Motor neuron (in vitro differentiated cells): ENCODE results near the gene GLCCI1. TPM values are rescaled to one million over a fixed set of nuclear protein-coding genes. Genes with fewer than 3 reads are reported as not detected.

Source experiments
- ATAC-seq, 8 experiments: fragments of 200-7000 bp; cut with Tn5 transposase; replicated peaks in 6 of 8; 2 replicates each; pipeline ENCODE4 v1.8.0; 2021; ENCODE audit warnings: mild to moderate bottlenecking in 8 of 8, moderate library complexity in 8 of 8
- H3K27ac ChIP-seq, 2 donors: fragments of 250-450 bp; sonication (Bioruptor Pico); 2 replicates each; pipeline ENCODE4 v1.9.0; 2021; ENCODE audit warnings: antibody characterized with exemption in 2 of 2, mild to moderate bottlenecking in 2 of 2, moderate library complexity in 1 of 2
- H3K4me1 ChIP-seq, 2 donors: fragments of 250-450 bp; sonication (Bioruptor Pico); replicated peaks in 1 of 2; 2 replicates each; pipeline ENCODE4 v1.6.1; 2021; ENCODE audit warnings: antibody characterized with exemption in 2 of 2, mild to moderate bottlenecking in 2 of 2, moderate library complexity in 1 of 2
- H3K4me3 ChIP-seq, 5 donors: fragments of 250-450 bp; sonication (Bioruptor Pico); 2 replicates each; pipeline ENCODE4 v1.9.0; 2021; ENCODE audit warnings: antibody characterized with exemption in 5 of 5, mild to moderate bottlenecking in 5 of 5, moderate library complexity in 4 of 5
- WGBS, 10 experiments: fragments of 450-650 bp; shearing (Covaris generic); methylation state at CpG; one replicate each; pipeline ENCODE4 v1.0.0; 2022; 5-methylcytosine and 5-hydroxymethylcytosine counted together
- in situ Hi-C, 9 experiments: fragments of 400-800 bp; cut with MboI; loops; one replicate each; pipeline ENCODE4 v1.15.0; 2021; ENCODE audit warnings: low sequenced_read_pairs in 9 of 9, low pct_unique_long_range_greater_than_20kb in 2 of 9; ENCODE audit not compliant: unreplicated experiment in 9 of 9
- total RNA-seq, 8 experiments: library from RNA; unstranded; fragments of 300-600 nt; gene quantifications; 2 replicates each; pipeline versions ENCODE4 v1.2.3 to v1.2.4, GENCODE V29; 2022

Gene GLCCI1
- total RNA-seq, 8 experiments from 2014 or later = 2.7 to 46.0 (median 22.2) TPM

DNA sequence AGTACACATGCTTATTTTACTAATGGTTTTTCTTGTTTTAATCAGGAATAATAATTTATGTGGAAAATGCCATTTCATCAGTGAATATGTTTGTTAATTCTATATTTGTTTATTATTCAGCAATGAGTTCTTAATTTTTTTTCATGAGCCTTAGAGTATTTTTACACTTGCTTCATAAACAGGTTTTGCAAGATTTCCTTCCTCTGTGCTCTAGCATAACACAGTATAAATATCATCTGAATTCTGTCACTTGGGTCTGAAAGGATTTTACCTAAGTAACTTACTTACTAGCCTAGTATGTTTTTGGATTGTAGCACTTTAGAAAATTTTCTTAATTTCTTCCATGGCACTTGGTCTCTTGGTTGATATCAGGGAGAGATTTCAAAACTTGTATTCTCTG is 45.8 kb downstream of the GLCCI1 start:
- H3K4me3 ChIP-seq = no peak overlapping the region
- no peaks in the 10 kb centered on the region for H3K4me1 ChIP-seq
- no peak overlapping the region for H3K27ac ChIP-seq
- ATAC-seq = no peak
- in situ Hi-C loops = no loop called here

DNA sequence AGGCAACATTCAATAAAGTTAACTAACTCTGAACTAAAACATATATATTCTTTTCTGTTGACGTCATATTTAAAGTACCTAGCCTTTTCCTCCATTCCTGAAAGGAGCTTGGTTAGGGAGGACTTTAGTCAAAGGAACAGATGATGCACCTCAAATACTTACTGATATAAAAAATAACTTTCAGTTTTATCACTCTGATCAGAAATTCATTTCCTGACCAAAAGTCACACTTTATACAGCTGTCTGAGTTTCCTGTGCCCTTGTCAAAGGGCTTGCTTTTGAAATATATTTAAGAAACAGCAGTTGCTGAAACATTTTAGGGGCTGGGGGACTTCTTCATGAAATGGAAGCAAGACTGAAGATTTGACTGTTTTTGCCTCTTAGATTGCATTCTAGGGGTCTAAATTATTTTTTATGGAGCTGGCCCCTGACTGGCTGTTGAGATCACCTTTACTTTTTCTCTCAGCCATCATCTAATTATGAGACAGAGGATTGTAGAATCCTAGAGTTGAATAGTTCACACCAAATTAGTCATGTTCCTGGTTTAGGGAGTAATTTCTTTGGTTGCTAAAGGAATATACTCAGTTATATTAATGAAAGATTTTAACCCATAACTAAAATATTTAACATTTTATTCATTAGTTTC is 46.6 kb downstream of the GLCCI1 start:
- no peak for ATAC-seq
- in situ Hi-C loops = no loop called here
- no peaks in the 10 kb centered on the region for H3K4me1 ChIP-seq
- H3K27ac ChIP-seq = no peak overlapping the region
- H3K4me3 ChIP-seq = no peak overlapping the region
- 89 to 100% (median 100%) methylated on average over 1 of the region's 1 CpG; no CpG with 5 or more reads in 1 of the 10 experiments for WGBS, 10 experiments

DNA sequence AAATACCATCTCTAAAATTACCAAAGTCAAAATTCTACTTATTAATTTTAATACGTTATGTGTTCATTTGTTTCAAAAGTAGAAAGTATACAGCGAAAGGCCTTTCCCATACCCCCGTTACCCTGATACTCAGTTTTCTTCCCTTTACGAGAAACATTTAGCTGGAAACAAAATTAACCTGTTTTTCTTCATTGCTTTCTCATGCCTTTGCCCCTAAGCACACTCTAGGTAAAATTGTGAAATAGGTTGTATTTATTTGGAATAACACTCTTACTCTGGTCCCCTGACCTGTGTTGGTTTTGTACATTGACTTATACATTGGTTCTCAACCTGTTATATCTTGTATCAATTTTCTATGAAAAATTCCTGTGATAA is 47.1 kb downstream of the GLCCI1 start:
- in situ Hi-C loops = no loop called here
- WGBS, 10 experiments = 74 to 100% (median 96%) methylated on average over 3 to 4 of the region's 4 CpGs; no CpG with 5 or more reads in 1 of the 10 experiments
- no peaks in the 10 kb centered on the region for H3K4me1 ChIP-seq
- no peak for ATAC-seq
- no peak overlapping the region for H3K27ac ChIP-seq
- no peak overlapping the region for H3K4me3 ChIP-seq

DNA sequence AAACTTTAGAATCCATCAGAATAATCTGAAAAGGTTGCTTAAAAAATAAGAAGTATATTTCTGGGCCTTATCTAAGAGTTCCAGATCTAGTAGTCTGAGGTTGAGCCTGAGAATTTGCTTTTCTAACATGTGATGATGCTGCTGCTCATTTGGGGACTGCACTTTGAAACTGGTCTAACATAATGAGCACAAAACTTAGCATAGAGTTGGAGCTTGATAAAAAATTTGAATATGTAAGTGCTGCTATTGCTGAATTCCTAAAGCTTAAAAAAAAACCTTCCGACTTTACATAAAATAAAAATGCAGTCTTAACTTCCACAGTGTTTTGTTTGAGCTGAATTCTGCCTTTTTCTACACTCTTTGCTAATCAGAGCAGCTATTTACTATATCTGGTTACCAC is 48.8 kb downstream of the GLCCI1 start:
- H3K27ac ChIP-seq = no peak overlapping the region
- WGBS, 10 experiments = 0 to 100% (median 78%) methylated on average over 1 of the region's 1 CpG; no CpG with 5 or more reads in 1 of the 10 experiments
- peak in 3 of 8 experiments; percentile 75 to 89 (median 84) for ATAC-seq
- H3K4me1 ChIP-seq = no peaks in the 10 kb centered on the region
- in situ Hi-C loops = no loop called here
- H3K4me3 ChIP-seq = no peak overlapping the region

DNA sequence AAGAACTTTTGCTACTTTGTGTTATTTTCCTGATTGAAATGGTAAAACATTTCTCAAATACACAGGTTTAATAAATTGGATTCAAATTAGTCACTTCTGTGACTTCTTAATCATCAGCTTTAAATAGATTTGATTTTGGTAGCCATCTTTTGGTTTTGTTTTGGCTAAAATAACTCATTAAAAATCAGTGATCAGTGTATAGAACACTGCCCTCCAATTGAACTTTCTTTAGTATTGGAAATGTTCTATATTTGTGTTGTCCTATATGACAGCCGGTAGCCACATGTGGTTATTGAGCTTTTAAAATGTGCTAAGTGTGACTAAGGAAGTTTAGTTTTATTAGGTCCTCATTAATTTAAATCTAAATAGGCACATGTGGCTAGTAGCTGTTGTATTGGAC is 50.4 kb downstream of the GLCCI1 start:
- in situ Hi-C loops = no loop called here
- Histone ChIP-seq H3K27ac (no peak overlapping the region), H3K4me3 (no peak overlapping the region), H3K4me1 (no peaks in the 10 kb centered on the region)
- no peak for ATAC-seq
- 11 to 100% (median 88%) methylated on average over 1 of the region's 1 CpG; no CpG with 5 or more reads in 3 of the 10 experiments for WGBS, 10 experiments

DNA sequence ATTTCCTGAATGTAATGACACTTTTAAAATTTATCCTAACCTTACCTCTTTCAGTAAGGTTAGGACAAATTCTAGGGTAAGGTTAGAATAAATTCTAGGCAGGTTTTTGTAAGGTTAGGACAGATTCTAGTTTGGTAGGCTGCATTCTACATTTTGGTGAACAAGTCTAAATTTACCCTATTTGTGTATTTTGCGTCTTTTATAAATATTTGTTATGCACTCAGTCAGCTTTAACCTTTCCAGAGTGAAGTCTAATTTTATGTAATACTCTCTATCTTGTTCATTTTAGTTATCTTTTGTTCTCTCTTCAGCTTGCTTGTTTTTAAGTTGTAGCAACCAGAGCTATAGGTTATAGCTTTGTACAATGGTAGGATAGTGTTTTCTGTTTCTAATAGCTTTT is 54.0 kb downstream of the GLCCI1 start:
- no peak for ATAC-seq
- in situ Hi-C loops = no loop called here
- WGBS, 10 experiments = 88 to 100% (median 100%) methylated on average over 1 of the region's 1 CpG; no CpG with 5 or more reads in 1 of the 10 experiments
- H3K4me1 ChIP-seq = no peaks in the 10 kb centered on the region
- no peak overlapping the region for H3K27ac ChIP-seq
- H3K4me3 ChIP-seq = no peak overlapping the region

DNA sequence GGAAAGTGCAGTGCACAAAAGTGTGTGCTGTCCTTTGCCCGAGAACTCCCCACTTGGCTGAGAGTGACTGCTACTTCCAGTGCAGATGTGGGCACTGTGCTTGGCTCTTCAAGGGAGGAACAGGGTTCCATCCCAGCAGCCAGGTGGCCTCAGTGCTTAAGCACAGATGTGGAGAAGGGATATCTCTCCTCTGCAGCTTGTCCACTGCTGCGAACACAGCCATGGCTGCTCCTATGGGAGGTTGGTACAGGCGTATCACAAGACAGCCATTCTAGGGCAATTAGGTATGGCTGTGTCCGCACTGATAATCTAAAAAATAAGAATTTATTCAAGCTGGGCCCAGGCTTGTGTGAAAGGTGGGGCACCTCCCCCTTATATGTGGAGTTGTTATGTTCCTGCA is 66.6 kb downstream of the GLCCI1 start:
- no peak for ATAC-seq
- H3K4me1 ChIP-seq = no peaks in the 10 kb centered on the region
- 87 to 100% (median 100%) methylated on average over 1 to 3 of the region's 4 CpGs; no CpG with 5 or more reads in 3 of the 10 experiments for WGBS, 10 experiments
- in situ Hi-C loops = no loop called here
- H3K4me3 ChIP-seq = no peak overlapping the region
- no peak overlapping the region for H3K27ac ChIP-seq

DNA sequence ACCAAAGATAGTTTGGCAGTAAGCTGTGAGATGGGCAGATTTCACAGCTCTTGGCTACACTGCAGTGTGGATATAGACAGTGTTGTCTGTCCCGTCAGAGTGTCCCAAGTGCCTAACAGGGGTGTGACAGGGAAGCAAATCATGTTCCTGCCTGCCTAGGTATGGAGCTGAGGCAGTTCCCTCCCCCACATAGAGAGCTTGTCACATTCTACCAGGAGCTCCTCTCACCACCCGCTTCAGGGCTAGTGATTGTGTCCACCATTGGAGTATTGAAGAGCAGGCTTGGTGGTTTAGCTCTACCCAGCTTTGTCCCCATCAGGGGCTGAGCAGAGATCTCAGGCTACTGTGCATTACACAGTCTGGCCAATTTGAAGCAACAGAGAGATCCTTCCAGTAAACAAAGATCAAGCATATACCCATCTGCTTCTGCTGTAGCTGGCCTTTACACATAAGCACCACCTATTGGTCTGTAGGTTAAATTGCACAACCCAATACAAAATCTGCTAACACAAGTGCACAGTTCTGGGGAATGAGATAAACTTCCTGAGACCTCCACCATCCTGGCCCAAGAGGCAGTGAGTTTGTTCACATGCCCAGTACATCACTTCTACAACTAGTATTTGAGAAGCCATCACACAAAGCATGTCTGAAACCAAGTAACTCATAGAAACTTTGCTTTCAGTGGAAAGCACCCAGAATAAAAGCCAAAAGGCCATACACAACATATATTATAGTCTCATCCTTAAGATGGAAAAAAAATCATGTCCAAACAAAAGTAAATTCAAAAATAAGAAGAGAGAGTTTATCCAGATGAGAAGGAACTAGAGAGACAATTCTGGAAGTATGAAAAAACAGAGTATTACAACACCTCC is 67.3 kb downstream of the GLCCI1 start:
- in situ Hi-C loops = no loop called here
- 100% methylated on average over 1 of the region's 2 CpGs; no CpG with 5 or more reads in 9 of the 10 experiments for WGBS, 10 experiments
- Histone ChIP-seq H3K4me1 (no peaks in the 10 kb centered on the region), H3K4me3 (no peak overlapping the region), H3K27ac (no peak overlapping the region)
- ATAC-seq = peak in 3 of 8 experiments; percentile 93 to 95 (median 94)

DNA sequence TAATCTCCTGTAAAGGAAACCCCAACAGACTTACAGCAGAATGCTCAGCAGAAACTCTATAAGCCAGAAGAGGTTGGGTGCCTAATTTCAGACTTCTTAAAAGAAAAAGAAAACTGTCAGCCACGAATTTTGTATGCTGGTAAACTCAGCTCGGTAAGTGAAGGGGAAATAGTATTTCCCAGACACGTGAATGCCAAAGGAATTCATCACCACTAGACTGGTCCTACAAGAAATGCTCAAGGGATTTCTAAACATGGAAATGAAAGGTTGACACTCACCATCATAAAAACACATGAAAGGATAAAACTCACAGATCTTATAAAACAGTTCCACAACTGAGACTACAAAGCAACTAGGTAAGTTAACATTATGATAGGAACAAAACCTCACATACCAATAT is 68.6 kb downstream of the GLCCI1 start:
- no peak overlapping the region for H3K4me3 ChIP-seq
- no peaks in the 10 kb centered on the region for H3K4me1 ChIP-seq
- ATAC-seq = no peak
- WGBS, 10 experiments = 40 to 100% (median 85%) methylated on average over 1 to 3 of the region's 3 CpGs
- in situ Hi-C loops = no loop called here
- no peak overlapping the region for H3K27ac ChIP-seq

DNA sequence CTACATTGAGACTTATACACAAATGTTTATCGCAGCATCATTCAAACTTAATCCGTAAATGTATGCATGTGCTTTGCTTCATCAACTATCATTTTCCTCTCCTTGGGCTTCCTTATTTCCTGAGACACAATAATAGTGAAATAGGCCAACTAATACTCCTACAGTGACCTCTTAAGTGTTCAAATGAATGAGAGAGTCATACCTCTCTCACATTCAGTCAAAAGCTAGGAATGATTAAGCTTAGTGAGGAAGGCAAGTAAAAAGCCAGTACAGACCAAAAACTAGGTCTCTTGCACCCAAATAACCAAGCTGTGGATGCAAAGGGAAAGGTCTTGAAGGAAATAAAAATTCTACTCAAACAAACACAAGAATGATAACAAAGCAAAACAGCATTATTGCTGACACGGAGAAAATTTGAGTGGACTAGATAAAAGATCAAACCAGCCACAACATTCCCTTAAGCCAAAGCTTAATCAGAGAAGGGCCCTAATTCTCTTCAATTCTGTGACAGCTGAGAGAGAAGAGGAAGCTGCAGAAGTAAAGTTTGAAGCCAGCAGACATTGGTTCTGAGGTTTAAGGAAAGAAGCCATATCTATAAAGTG is 72.3 kb downstream of the GLCCI1 start:
- Histone ChIP-seq H3K4me1 (no peaks in the 10 kb centered on the region), H3K27ac (no peak overlapping the region), H3K4me3 (no peak overlapping the region)
- WGBS, 10 experiments = 60 to 100% (median 90%) methylated on average over 1 to 3 of the region's 3 CpGs; no CpG with 5 or more reads in 1 of the 10 experiments
- in situ Hi-C loops = no loop called here
- ATAC-seq = no peak

DNA sequence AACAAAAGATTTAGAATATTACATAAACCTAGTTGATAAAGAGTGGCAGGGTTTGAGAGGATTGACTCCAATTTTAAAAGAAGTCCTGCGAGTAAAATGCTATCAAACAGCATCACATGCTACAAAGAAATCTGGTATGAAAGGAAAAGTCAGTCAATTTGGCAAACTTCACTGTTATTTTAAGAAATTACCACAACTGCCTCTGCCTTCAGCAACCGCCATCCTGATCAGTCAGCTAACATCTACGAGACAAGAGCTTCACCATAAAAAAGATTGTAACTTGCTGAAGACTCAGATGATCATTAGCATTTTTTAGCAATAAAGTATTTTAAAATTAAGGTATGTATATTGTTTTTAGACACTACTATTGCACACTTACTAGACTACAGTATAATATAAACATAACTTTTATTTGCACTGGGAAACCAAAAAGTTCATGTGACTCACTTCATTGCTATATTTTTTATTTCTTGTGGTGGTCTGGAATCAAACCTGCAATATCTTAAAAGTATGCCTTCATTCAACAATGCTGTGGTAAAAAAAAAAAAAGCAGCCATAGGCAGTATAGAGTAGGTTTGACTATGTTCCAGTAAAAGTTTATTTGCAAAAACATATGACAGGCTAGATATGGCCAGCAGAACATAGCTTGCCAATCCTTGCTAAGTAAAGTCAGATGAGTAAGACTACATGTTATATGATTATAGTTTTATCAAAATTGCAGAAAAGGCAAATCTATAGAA is 74.4 kb downstream of the GLCCI1 start:
- Histone ChIP-seq H3K27ac (no peak overlapping the region), H3K4me1 (no peaks in the 10 kb centered on the region), H3K4me3 (no peak overlapping the region)
- no peak for ATAC-seq
- in situ Hi-C loops = no loop called here
- 56 to 100% (median 91%) methylated on average over 2 to 3 of the region's 3 CpGs for WGBS, 10 experiments

DNA sequence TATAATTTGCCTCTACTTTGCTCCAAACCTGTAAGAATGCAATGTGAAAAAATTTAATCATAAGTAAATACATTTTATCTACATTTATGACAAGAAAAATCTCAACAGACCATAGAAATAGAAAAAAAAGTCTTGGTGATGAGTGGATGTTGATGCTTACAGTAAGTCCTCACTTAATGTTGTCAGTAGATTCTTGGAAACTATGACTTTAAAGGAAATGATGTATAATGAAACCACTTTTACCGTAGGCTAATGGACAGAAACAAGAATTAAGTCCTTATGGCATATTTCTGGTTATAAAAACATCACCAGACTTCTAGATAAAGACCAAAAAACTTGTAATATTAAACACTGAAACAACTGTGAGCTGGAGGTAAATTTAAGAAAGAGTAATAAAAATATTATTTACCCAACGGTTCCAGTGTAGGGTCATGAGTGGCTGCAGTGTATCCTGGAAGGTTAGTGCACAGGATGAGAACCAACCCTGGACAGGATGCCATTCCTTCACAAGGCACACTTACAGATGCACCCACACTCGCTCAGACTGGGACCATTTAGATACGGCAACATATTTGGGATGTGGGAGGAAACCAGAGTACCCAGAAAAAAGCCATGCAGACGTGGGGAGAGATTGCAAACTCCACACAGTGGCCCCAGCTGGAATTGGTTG is 76.3 kb downstream of the GLCCI1 start:
- no peak for ATAC-seq
- in situ Hi-C loops = no loop called here
- Histone ChIP-seq H3K4me1 (no peaks in the 10 kb centered on the region), H3K27ac (no peak overlapping the region), H3K4me3 (no peak overlapping the region)
- 44 to 100% (median 92%) methylated on average over 1 to 5 of the region's 5 CpGs; no CpG with 5 or more reads in 2 of the 10 experiments for WGBS, 10 experiments
